OCI-LY7 (cell line): Measurements from ENCODE around the gene SLC26A9. TPM values are rescaled to one million over a fixed set of nuclear protein-coding genes. Genes with fewer than 3 reads are reported as not detected.

ENCODE experiments used
- BruUV-seq: library from RNA; stranded (reverse); fragments of 400-500 nt; replicated peaks from 2 replicates; lab custom pipeline; 2021; lab: Mats Ljungman, UMichigan
- CTCF ChIA-PET: fragments of 300-600 bp; sonication (Branson Sonifier 250); formaldehyde crosslinking; loops from one replicate; lab custom pipeline; 2022; ENCODE audit warnings: antibody characterized with exemption; ENCODE audit not compliant: unreplicated experiment; lab: Charles Lee
- POLR2A ChIA-PET: fragments of 300-600 bp; sonication (Branson Sonifier 250); formaldehyde crosslinking; loops from one replicate; lab custom pipeline; 2022; ENCODE audit warnings: antibody characterized with exemption; lab: Charles Lee
- DNase-seq: peaks from one replicate; pipeline ENCODE4 v3.0.0-alpha.2; 2015; ENCODE audit warnings: low spot score
- H2AFZ ChIP-seq: fragments of 200-600 bp; sonication (generic), shearing (Covaris generic); 2 replicates; pipeline ENCODE4 v1.6.1; 2014; ENCODE audit warnings: mild to moderate bottlenecking, antibody characterized with exemption, low read length, moderate library complexity
- H3K27ac ChIP-seq: fragments of 200-600 bp; sonication (generic); 2 replicates; pipeline ENCODE4 v1.5.1; 2014; ENCODE audit warnings: mixed run types, low read depth, mild to moderate bottlenecking, moderate library complexity, low read length, inconsistent platforms; ENCODE audit not compliant: poor library complexity, severe bottlenecking
- H3K36me3 ChIP-seq: fragments of 200-600 bp; sonication (generic); 2 replicates; pipeline ENCODE4 v1.6.1; 2014; ENCODE audit warnings: mild to moderate bottlenecking, antibody characterized with exemption, low read length, moderate library complexity, mixed read lengths; ENCODE audit not compliant: insufficient read depth
- H3K4me1 ChIP-seq: fragments of 200-600 bp; sonication (generic); 2 replicates; pipeline ENCODE4 v1.5.1; 2014; ENCODE audit warnings: mild to moderate bottlenecking, low read length; ENCODE audit not compliant: insufficient read depth, poor library complexity, severe bottlenecking
- H3K4me2 ChIP-seq: fragments of 200-600 bp; sonication (generic); 2 replicates; pipeline ENCODE4 v1.6.1; 2014; ENCODE audit warnings: mild to moderate bottlenecking, low read length
- H3K4me3 ChIP-seq: fragments of 200-600 bp; sonication (generic); 2 replicates; pipeline ENCODE4 v1.5.1; 2014; ENCODE audit warnings: mild to moderate bottlenecking, low read depth, low read length; ENCODE audit not compliant: poor library complexity, severe bottlenecking
- H3K79me2 ChIP-seq: fragments of 200-600 bp; sonication (generic); 2 replicates; pipeline ENCODE4 v1.6.1; 2016; ENCODE audit warnings: low read depth, mild to moderate bottlenecking, low read length, moderate library complexity, mixed read lengths; ENCODE audit not compliant: insufficient read depth
- H3K9me2 ChIP-seq: fragments of 200-600 bp; sonication (generic); 2 replicates; pipeline ENCODE4 v1.6.1; 2016; ENCODE audit warnings: mild to moderate bottlenecking, low read length, mixed read lengths; ENCODE audit not compliant: insufficient read depth
- H3K9me3 ChIP-seq: fragments of 200-600 bp; sonication (generic); 2 replicates; pipeline ENCODE4 v1.6.1; 2014; ENCODE audit warnings: mild to moderate bottlenecking, mixed run types, low read length, mixed read lengths
- H4K20me1 ChIP-seq: fragments of 200-600 bp; sonication (generic); 2 replicates; pipeline ENCODE4 v1.6.1; 2014; ENCODE audit warnings: mild to moderate bottlenecking, antibody characterized with exemption, low read length, moderate library complexity, mixed read lengths; ENCODE audit not compliant: insufficient read depth
- CTCF ChIP-seq: fragments of 200-600 bp; sonication (generic); conservative IDR thresholded peaks from 2 replicates; pipeline ENCODE4 v1.5.1; 2014; ENCODE audit warnings: mild to moderate bottlenecking, antibody characterized with exemption, low read length, moderate library complexity, mixed read lengths
- EZH2phosphoT487 ChIP-seq: fragments of 200-600 bp; sonication (generic); IDR thresholded peaks from 2 replicates; pipeline ENCODE4 v1.6.1; 2018; ENCODE audit warnings: low read depth, borderline replicate concordance, mild to moderate bottlenecking, mixed run types, antibody characterized with exemption, low read length, moderate library complexity, mixed read lengths
- intact Hi-C: fragments of 100-400 bp; cut with micrococcal nuclease; formaldehyde crosslinking; loops from one replicate; pipeline ENCODE4 v1.10.0; 2022; ENCODE audit not compliant: unreplicated experiment
- total RNA-seq, 2 experiments: library from RNA; depleted of rRNA in 1 of 2; stranded (reverse); fragments of >200 nt in 1 of 2; shearing (Covaris generic) in 1 of 2; gene quantifications; 2 replicates each; pipeline ENCODE4 v1.2.3, GENCODE V29; 2014 to 2022

Gene SLC26A9
- total RNA-seq, 2 experiments from 2014 or later: not detected

- H3K4me1 ChIP-seq: no peaks in the 10 kb centered on the region
- 0 out of 2 replicates have a peak, but pooled peaks cover 5% of the 10 kb centered on the region for H3K9me3 ChIP-seq
- no peak overlapping the region for H3K4me3 ChIP-seq
- intact Hi-C loops: no loop called here
- H3K79me2 ChIP-seq: no peaks in the 10 kb centered on the region
- BruUV-seq: no TSS peak
- ChIA-PET POLR2A (no interaction called here), CTCF (interaction anchor here (0.7 kb wide), 1 partner anchor 130 kb away, joined by 5 read pairs; no protein-coding TSS in a partner anchor)
- no peaks in the 10 kb centered on the region for H4K20me1 ChIP-seq
- TF ChIP-seq CTCF: no peak
- no peak for TF ChIP-seq EZH2phosphoT487
- H2AFZ ChIP-seq: no peak overlapping the region
- H3K36me3 ChIP-seq: no peaks in the 10 kb centered on the region
- H3K9me2 ChIP-seq: no peaks in the 10 kb centered on the region
- H3K4me2 ChIP-seq: no peak overlapping the region
- DNase-seq: no peak
- H3K27ac ChIP-seq: no peak overlapping the region
Observed at GRCh38 chr1:205981257-205981656, 38.0 kb upstream of the SLC26A9 start.

GRCh38 chr1:205980237-205980870 is 37.1 kb upstream of the SLC26A9 start:
- intact Hi-C loops: no loop called here
- H3K27ac ChIP-seq: no peak overlapping the region
- BruUV-seq: no TSS peak

More at GRCh38 chr1:205980237-205980870, 37.1 kb upstream of the SLC26A9 start:
- H2AFZ ChIP-seq: no peak overlapping the region
- no peaks in the 10 kb centered on the region for H3K9me2 ChIP-seq
- H3K4me1 ChIP-seq: no peaks in the 10 kb centered on the region
- no peaks in the 10 kb centered on the region for H4K20me1 ChIP-seq
- H3K4me2 ChIP-seq: no peak overlapping the region
- no peaks in the 10 kb centered on the region for H3K36me3 ChIP-seq
- TF ChIP-seq CTCF: no peak
- no peak for TF ChIP-seq EZH2phosphoT487
- H3K9me3 ChIP-seq: 0 out of 2 replicates have a peak, but pooled peaks cover 5% of the 10 kb centered on the region
- no peak overlapping the region for H3K4me3 ChIP-seq
- no peaks in the 10 kb centered on the region for H3K79me2 ChIP-seq
- ChIA-PET CTCF (no interaction called here), POLR2A (interaction anchor here (0.6 kb wide), 1 partner anchor 88 kb away, joined by 3 read pairs; no protein-coding TSS in a partner anchor)
- no peak for DNase-seq
